GM21737 (cell line): ENCODE measurements around the gene ACTG2.
"Not testable (repeated sequence)": the region's sequence is repeated elsewhere in the genome, so short reads cannot be mapped to it uniquely, and the experiment has no call there.

ENCODE experiments used
- ATAC-seq: cut with Tn5 transposase; IDR thresholded peaks from one replicate; pipeline ENCODE4 v1.9.1; 2021; ENCODE audit warnings: mild to moderate bottlenecking, moderate library complexity; ENCODE audit not compliant: unreplicated experiment

ACTG2 gene

DNA sequence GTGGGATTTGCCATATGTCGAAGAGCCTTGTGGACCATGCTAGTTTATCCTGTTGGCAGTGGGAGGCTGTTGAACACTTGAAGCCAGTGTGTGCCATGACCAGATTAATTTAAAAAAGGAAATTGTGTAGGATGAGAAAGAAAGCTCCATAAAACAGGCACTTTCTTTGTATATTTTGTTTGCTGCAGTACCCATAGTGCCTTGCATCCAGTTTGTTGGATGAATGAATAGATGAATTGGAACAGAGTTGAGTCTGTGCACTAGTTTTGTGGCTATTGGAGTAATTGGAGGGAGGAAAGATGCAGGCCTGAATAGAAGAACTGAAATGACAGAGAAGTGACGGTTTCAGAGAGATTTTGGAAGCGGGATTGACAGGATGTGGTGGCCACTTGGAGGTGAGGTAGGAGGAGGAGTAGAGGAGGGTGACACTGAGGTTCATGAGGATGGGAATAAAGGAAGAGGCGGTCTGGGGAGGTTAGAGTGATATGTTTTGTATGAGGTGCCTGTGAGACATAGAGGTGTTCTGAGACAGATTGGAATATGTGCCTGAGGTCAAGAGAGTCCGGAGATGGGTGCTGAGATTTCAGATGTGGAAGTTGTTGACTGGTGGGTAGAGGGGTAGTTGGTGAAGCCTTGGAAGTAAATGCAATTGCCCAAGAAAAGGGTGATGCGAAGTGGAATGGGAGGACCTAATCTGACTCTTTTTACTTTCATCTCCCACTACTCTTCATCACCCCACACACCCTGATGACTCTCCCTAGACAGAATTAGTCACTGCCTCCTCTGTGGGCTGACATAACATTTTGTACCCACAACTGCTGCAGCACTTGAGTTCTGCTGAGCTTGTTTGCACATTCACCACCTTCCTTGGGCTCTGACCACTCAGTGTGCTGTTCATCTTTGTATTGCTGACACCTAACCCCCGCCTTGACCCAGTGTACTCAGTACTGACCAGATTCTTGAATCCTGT, 39.0 kb downstream of the ACTG2 start:
- ATAC-seq, result no peak

DNA sequence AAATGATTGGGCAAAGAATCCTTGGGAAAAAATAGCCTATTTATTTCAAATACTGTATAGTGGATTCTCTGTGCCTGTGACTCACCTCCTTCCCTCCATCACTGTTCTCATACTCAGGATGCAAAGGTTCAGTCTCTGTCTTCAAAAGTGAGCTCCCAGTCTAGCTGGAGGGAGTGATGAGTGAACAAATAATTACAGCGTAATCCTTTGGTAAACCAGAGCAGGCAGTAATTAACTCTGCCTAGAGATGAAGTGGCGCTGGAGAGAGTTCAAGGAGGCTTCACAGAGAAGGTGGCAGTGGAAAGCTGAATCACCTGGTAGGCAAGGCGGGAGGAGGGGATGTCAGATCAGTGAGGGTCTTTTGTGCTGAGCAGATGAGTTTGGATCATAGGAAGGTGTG, 40.4 kb downstream of the ACTG2 start:
- no peak for ATAC-seq

DNA sequence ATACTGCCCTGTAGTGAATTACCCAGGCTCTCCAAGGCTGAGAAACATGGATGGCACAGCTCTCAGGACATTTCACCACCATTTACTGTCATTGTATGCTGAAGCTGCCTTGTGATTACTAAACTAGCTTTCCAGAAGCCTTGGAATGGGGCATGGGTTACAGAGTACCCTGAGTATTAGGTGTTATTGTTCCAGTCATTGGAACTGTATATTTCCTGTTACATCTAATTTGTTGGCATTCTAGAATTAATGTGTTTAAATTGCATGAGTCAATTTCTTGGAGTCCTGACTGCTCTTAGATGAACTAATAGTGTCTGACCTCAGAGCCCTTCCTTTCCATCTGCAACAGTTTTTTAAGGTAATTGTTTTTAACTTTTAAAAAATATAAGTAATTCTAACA, 42.8 kb downstream of the ACTG2 start:
- ATAC-seq, result no peak

DNA sequence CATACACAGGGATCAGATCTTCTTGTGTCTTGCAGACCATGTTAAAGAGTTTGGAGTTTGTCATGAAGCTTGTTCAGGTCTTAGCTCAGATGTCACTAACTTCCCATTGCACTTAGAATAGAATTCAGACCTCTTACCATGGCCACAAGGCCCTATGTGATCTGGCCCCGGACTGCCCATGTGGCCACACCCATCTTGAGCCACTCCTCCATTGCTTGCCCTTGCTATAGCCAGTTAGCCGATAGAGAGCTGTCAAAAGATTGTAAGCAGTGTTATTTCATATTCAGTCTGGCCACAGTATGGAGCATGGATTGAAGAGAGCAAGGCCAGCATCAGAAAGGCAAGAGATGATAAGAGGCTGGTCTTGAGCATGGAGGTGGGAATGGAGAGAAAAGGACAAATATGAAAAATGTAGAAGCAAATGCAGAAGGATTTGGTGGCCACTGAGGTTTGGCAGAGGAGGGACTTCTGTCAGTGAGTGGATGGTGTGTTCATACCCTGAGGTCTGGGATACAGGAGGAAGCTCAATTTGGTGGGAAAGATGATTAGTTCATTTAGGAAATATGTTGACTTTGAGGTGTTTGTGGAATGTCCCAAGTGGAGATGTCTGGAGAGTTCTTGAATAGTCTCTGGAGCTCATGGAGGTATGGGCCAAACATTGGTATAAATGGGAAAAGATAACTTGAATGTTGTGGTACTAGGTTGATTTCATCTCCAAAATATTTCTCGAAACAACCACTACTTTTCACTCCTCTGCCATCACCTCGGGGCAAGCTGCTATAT, 44.5 kb downstream of the ACTG2 start:
- ATAC-seq, result no peak

- no peak for ATAC-seq
Measured at GRCh38 chr2:73937899-73938298, 45.1 kb downstream of the ACTG2 start.

DNA sequence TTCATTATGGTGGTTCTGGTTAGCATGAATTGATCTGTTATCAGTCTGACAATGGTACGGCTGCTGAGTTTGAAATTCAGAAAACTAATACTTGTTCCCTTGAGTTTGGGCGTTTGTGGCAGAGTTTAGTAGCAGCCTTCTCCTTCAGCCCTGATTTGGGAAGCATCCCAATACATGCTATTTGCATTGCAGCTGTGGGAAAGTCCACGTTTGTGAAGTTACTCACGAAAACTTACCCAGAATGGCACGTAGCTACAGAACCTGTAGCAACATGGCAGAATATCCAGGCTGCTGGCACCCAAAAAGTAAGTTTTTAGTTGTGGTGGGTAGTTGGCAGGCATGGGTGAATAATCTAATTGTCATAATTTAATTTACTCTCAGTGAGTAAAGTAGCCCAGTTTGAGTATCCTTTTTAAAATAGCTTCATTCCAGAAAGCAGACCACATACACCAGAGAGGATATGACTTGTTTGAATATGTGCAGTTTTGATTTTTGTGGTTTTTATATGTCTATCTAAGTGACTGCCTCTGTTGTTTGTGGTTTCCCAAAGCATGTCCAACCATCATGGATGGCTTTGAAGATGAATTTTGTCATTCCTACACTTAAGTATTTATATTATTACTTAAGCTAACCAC, 46.0 kb downstream of the ACTG2 start:
- no peak for ATAC-seq

GRCh38 chr2:73939419-73939818, 46.6 kb downstream of the ACTG2 start:
- no peak for ATAC-seq

GRCh38 chr2:73940066-73940465, 47.3 kb downstream of the ACTG2 start:
- not testable (repeated sequence) for ATAC-seq

- ATAC-seq, result no peak
Measured at GRCh38 chr2:73942664-73943063, 49.9 kb downstream of the ACTG2 start.

GRCh38 chr2:73944714-73945113, 51.9 kb downstream of the ACTG2 start:
- ATAC-seq, result no peak

DNA sequence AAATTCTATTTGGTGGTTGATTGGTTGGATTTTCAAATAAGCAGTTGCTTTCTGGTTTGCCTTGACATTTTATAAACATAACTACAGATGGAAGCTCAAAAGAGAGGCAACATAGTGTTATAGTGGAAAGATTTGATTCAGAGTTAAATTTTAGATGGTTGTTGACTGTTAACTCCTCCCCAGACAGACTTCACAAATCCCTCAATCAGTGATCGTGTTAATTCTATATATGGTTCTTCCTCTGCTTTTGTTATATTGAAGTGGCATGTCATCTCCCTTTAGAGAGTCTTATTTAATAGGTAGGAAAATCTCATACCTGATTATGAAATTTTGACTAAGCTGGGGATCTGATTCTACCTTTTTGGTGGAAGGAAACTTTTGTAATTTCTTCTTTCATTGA, 53.4 kb downstream of the ACTG2 start:
- ATAC-seq, result no peak

- no peak for ATAC-seq
Measured at GRCh38 chr2:73946666-73947065, 53.9 kb downstream of the ACTG2 start.

GRCh38 chr2:73947412-73948018, 54.7 kb downstream of the ACTG2 start:
- ATAC-seq, result no peak

DNA sequence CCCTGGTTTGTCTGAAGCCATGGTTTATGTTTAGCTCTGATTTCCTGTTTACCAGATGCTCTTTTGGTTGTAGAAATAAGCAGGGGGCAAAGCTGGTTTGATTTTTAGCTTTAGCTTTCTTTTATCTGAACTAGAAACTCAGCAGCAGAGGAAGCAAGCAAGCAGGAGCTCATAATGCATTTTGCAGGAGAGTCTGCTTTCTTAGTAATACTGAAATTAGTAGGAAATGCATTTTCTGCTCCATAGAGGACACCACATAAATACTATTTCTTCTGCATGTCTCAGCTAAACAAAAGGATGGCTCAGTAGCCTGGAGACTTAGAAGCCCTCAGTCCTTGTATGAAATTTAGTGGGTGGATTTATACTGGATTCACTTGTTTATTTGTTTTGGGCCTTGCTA, 57.0 kb downstream of the ACTG2 start:
- no peak for ATAC-seq

GRCh38 chr2:73952499-73953446, 60.0 kb downstream of the ACTG2 start:
- ATAC-seq, result no peak

DNA sequence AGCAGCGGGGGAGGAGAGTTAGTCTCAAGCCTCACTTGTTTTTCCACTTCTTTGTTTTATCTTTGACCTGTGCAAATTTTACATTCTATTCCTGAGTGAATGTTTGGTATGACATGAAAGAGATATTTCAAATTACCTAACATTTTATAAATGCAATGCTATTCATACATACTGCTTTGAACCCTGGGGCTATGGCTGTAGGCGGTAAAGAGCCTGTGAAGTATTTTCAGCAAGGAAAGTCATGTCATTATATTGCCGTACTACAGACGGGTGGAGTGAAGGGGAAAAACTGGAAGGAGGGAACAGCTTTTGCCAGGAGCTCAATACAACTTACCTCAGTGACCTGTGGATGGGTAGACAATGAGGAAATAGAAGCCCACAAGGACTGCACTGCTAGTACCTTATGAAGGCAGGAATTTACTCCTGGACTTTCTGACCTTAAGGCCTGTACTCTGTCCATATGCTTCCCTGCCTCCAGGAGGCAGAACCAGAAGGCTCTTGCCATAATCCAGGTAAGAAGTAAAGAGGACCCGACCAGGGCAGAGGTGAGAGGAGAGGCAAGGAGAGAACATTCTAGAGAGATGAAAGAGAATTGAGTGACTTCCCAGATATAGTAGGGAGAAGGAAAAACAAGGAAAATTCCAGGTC, 63.5 kb downstream of the ACTG2 start:
- no peak for ATAC-seq

GRCh38 chr2:73961274-73961673, 68.5 kb downstream of the ACTG2 start:
- ATAC-seq, result no peak

DNA sequence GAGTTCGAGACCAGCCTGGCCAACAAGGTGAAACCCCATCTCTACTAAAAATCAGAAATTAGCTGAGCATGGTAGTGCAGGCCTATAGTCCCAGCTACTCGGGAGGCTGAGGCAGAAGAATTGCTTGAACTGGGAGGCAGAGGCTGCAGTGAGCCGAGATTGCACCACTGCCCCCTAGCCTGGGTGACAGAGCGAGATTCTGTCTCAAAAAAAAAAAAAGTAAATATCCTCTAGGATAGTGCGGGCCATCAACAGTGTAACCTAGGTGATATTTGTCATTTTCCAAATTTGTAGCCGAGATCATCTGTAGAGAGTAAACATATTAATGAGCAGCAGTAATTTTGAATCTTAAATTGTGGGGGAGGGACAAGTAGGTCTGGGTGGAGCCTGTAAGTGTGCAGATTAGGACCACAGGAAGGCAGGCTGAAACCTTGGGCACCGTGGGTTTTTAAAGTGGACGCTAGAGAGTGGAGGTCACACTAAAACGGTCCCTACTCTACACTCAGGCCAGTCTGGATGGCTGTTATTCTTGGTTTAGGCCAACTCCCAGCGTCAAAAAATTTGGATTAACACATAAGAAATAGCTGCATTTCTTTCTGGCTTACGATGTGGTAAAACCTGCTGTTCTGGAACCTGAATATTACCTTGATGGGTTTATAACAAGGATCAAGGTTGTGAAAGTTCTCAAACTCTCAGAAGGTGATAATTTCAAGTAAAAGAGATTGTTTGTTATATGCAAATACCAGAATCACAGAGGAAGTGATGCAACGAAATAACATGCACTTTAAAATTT, 69.2 kb downstream of the ACTG2 start:
- ATAC-seq, result no peak

- ATAC-seq, result no peak
Measured at GRCh38 chr2:73962798-73963197, 70.0 kb downstream of the ACTG2 start.
